GM12892 (cell line): ENCODE data around the gene LYAR.

Experiments
- POLR2A ChIP-seq: IDR thresholded peaks from 2 replicates; pipeline ENCODE4 v1.6.1; 2011; ENCODE audit warnings: low read depth, low read length, control low read depth
- POLR2AphosphoS5 ChIP-seq: IDR thresholded peaks from 2 replicates; pipeline ENCODE4 v1.6.1; 2011; ENCODE audit warnings: low read depth, low read length, control low read depth

- TF ChIP-seq POLR2A (no peak), POLR2AphosphoS5 (no peak)
Observed at GRCh38 chr4:4254666-4255065, 35.3 kb downstream of the LYAR start.
